ENCODE data around the gene LGR5.

DNA sequence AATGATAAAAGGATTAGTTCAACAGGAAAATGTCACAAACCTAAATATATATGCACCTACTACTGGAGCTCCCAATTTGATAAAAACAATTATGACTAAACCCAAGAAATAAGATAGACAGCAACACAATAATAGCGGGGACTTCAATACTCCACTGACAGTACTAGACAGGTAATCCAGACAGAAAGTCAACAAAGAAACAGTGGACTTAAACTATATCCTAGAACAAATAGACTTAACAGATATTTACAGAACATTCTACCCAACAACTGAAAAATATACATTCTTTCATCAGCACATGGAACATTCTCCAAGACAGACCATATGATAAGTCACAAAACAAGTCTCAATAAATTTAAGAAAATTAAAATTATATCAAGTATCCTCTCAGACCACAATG is 28.0 kb upstream of the LGR5 start:
- TF ChIP-seq, protein P1, sequence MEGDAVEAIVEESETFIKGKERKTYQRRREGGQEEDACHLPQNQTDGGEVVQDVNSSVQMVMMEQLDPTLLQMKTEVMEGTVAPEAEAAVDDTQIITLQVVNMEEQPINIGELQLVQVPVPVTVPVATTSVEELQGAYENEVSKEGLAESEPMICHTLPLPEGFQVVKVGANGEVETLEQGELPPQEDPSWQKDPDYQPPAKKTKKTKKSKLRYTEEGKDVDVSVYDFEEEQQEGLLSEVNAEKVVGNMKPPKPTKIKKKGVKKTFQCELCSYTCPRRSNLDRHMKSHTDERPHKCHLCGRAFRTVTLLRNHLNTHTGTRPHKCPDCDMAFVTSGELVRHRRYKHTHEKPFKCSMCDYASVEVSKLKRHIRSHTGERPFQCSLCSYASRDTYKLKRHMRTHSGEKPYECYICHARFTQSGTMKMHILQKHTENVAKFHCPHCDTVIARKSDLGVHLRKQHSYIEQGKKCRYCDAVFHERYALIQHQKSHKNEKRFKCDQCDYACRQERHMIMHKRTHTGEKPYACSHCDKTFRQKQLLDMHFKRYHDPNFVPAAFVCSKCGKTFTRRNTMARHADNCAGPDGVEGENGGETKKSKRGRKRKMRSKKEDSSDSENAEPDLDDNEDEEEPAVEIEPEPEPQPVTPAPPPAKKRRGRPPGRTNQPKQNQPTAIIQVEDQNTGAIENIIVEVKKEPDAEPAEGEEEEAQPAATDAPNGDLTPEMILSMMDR (conservative IDR thresholded peaks at IDR 0.05 in 1 of 2, IDR thresholded peaks at IDR 0.05 in 1 of 2; ENCODE audit: extremely low read depth in 1 of 2, insufficient read depth in 1 of 2, low read depth in 1 of 2, low read length in 2 of 2) = no peak
- no peak for TF ChIP-seq EZH2 (IDR thresholded peaks at IDR 0.05; ENCODE audit: borderline replicate concordance, low read length)
